Neural cell (in vitro differentiated cells): ENCODE results near the gene ANKRD63. TPM values are rescaled to one million over a fixed set of nuclear protein-coding genes. Genes with fewer than 3 reads are reported as not detected.

Source experiments
- H2AFZ ChIP-seq: fragments of 200-600, 300-800 bp; sonication (generic), shearing (Covaris generic); 2 replicates; pipeline ENCODE4 v1.6.0; 2014; ENCODE audit warnings: low read depth, mild to moderate bottlenecking, antibody characterized with exemption, low read length, moderate library complexity
- H3F3A ChIP-seq: fragments of 200-600 bp; shearing (Covaris generic); 2 replicates; pipeline ENCODE4 v1.6.1; 2016; ENCODE audit warnings: mild to moderate bottlenecking, moderate library complexity, mixed read lengths, antibody characterized with exemption, low read length; ENCODE audit not compliant: insufficient read depth, poor library complexity, severe bottlenecking
- H3K27ac ChIP-seq: fragments of 200-600, 300-800 bp; sonication (generic), shearing (Covaris generic); 2 replicates; pipeline ENCODE4 v1.5.1; 2014; ENCODE audit warnings: mild to moderate bottlenecking, low read length, moderate library complexity
- H3K27me3 ChIP-seq: fragments of 300-800, 200-600 bp; sonication (generic), shearing (Covaris generic); 2 replicates; pipeline ENCODE4 v1.6.0; 2014; ENCODE audit warnings: mild to moderate bottlenecking, low read depth, low read length, moderate library complexity; ENCODE audit not compliant: insufficient read depth
- H3K36me3 ChIP-seq: fragments of 300-800, 200-600 bp; sonication (generic), shearing (Covaris generic); 2 replicates; pipeline ENCODE4 v1.5.1; 2014; ENCODE audit warnings: mild to moderate bottlenecking, antibody characterized with exemption, low read length, moderate library complexity; ENCODE audit not compliant: insufficient read depth
- H3K4me2 ChIP-seq: fragments of 300-800, 200-600 bp; sonication (generic), shearing (Covaris generic); 2 replicates; pipeline ENCODE4 v1.6.0; 2014; ENCODE audit warnings: mild to moderate bottlenecking, low read length
- H3K4me3 ChIP-seq: fragments of 300-800, 200-600 bp; sonication (generic), shearing (Covaris generic); 2 replicates; pipeline ENCODE4 v1.5.1; 2014; ENCODE audit warnings: mild to moderate bottlenecking, low read length, moderate library complexity
- H3K79me2 ChIP-seq: fragments of 200-600 bp; shearing (Covaris generic); replicated peaks from 2 replicates; pipeline ENCODE4 v1.6.0; 2014; ENCODE audit warnings: mild to moderate bottlenecking, low read length, moderate library complexity; ENCODE audit not compliant: insufficient read depth
- H3K9ac ChIP-seq: fragments of 300-800, 200-600 bp; sonication (generic), shearing (Covaris generic); 2 replicates; pipeline ENCODE4 v1.6.1; 2016; ENCODE audit warnings: mild to moderate bottlenecking, low read length, mixed read lengths
- H3K9me2 ChIP-seq: fragments of 200-600 bp; shearing (Covaris generic); 2 replicates; pipeline ENCODE4 v1.6.1; 2016; ENCODE audit warnings: mild to moderate bottlenecking, low read length, mixed read lengths; ENCODE audit not compliant: insufficient read depth
- H3K9me3 ChIP-seq: fragments of 200-600, 300-800 bp; sonication (generic), shearing (Covaris generic); 2 replicates; pipeline ENCODE4 v1.6.1; 2016; ENCODE audit warnings: mild to moderate bottlenecking, mixed run types, low read length, moderate library complexity, mixed read lengths
- H4K20me1 ChIP-seq: fragments of 200-600 bp; shearing (Covaris generic); 2 replicates; pipeline ENCODE4 v1.6.1; 2016; ENCODE audit warnings: mild to moderate bottlenecking, mixed run types; ENCODE audit not compliant: insufficient read depth
- CTCF ChIP-seq: fragments of 450-650 bp; IDR thresholded peaks from 2 replicates; pipeline ENCODE4 v1.5.1; 2014; ENCODE audit warnings: antibody characterized with exemption, mild to moderate bottlenecking, moderate library complexity; ENCODE audit not compliant: poor library complexity, severe bottlenecking
- EP300 ChIP-seq: fragments of 450-650 bp; conservative IDR thresholded peaks from 2 replicates; pipeline ENCODE4 v1.6.1; 2014; ENCODE audit warnings: antibody characterized with exemption, mild to moderate bottlenecking, moderate library complexity; ENCODE audit not compliant: poor library complexity, severe bottlenecking
- EZH2 ChIP-seq: fragments of 200-600, 300-800 bp; shearing (Covaris generic), sonication (generic); IDR thresholded peaks from 2 replicates; pipeline ENCODE4 v1.6.1; 2014; ENCODE audit warnings: antibody characterized with exemption, low read length, borderline replicate concordance, mild to moderate bottlenecking; ENCODE audit not compliant: insufficient read depth, poor library complexity, severe bottlenecking
- MXI1 ChIP-seq: fragments of 450-650 bp; conservative IDR thresholded peaks from 2 replicates; pipeline ENCODE4 v1.6.1; 2014; ENCODE audit warnings: antibody characterized with exemption, mild to moderate bottlenecking; ENCODE audit not compliant: poor library complexity, severe bottlenecking
- POLR2AphosphoS5 ChIP-seq: IDR thresholded peaks from 2 replicates; pipeline ENCODE4 v1.6.1; 2012
- RAD21 ChIP-seq: fragments of 450-650 bp; conservative IDR thresholded peaks from 2 replicates; pipeline ENCODE4 v1.6.1; 2014; ENCODE audit warnings: antibody characterized with exemption, mild to moderate bottlenecking, moderate library complexity
- REST ChIP-seq: IDR thresholded peaks from 2 replicates; pipeline ENCODE4 v1.6.1; 2012; ENCODE audit warnings: borderline replicate concordance
- SMC3 ChIP-seq: fragments of 450-650 bp; conservative IDR thresholded peaks from 2 replicates; pipeline ENCODE4 v1.6.1; 2014; ENCODE audit warnings: antibody characterized with exemption, mild to moderate bottlenecking, moderate library complexity; ENCODE audit not compliant: poor library complexity
- TAF1 ChIP-seq: IDR thresholded peaks from 2 replicates; pipeline ENCODE4 v1.6.1; 2012; ENCODE audit warnings: low read depth
- polyA plus RNA-seq: library from polyadenylated mRNA; depleted of rRNA; stranded (reverse); fragments of >200 nt; gene quantifications from 2 replicates; pipeline ENCODE4 v1.2.3, GENCODE V29; 2014

ANKRD63 gene
- polyA plus RNA-seq, 1 donor from 2014 or later, result 2.1 TPM

GRCh38 chr15:40320931-40321371, 38.1 kb upstream of the ANKRD63 start:
- Histone ChIP-seq H3K9me3 (no peaks in the 10 kb centered on the region), H3K79me2 (peaks cover 6% of the 10 kb centered on the region), H2AFZ (no peak overlapping the region), H3F3A (no peaks in the 10 kb centered on the region), H3K9me2 (no peaks in the 10 kb centered on the region), H3K4me3 (no peak overlapping the region), H3K36me3 (no peaks in the 10 kb centered on the region), H3K27ac (peak overlapping the region; percentile 68), H3K27me3 (no peaks in the 10 kb centered on the region), H3K4me2 (no peak overlapping the region), H4K20me1 (no peaks in the 10 kb centered on the region), H3K9ac (no peak overlapping the region)
- TF ChIP-seq TAF1, result no peak
- peak; percentile 56 for TF ChIP-seq REST
- TF ChIP-seq SMC3, result peak; percentile 72
- TF ChIP-seq POLR2AphosphoS5, result peak; percentile 57
- TF ChIP-seq EP300, result peak; percentile 73
- peak; percentile 87 for TF ChIP-seq CTCF
- no peak for TF ChIP-seq MXI1
- TF ChIP-seq RAD21, result peak; percentile 56

GRCh38 chr15:40320409-40320808, 37.5 kb upstream of the ANKRD63 start:
- H3K4me2 ChIP-seq, result no peak overlapping the region
- TF ChIP-seq POLR2AphosphoS5 (no peak), SMC3 (no peak), MXI1 (no peak), EZH2 (no peak), TAF1 (no peak), CTCF (no peak), REST (no peak), EP300 (no peak), RAD21 (no peak)
- H2AFZ ChIP-seq, result no peak overlapping the region
- peak overlapping the region; percentile 21 for H3K27ac ChIP-seq
- no peaks in the 10 kb centered on the region for H3K9me3 ChIP-seq
- H3K9me2 ChIP-seq, result no peaks in the 10 kb centered on the region
- no peak overlapping the region for H3K4me3 ChIP-seq
- no peaks in the 10 kb centered on the region for H4K20me1 ChIP-seq
- no peaks in the 10 kb centered on the region for H3F3A ChIP-seq
- no peaks in the 10 kb centered on the region for H3K36me3 ChIP-seq
- peaks cover 6% of the 10 kb centered on the region for H3K79me2 ChIP-seq
- H3K27me3 ChIP-seq, result no peaks in the 10 kb centered on the region
- H3K9ac ChIP-seq, result no peak overlapping the region
